ENCODE results near the gene TRAF3IP1.

DNA sequence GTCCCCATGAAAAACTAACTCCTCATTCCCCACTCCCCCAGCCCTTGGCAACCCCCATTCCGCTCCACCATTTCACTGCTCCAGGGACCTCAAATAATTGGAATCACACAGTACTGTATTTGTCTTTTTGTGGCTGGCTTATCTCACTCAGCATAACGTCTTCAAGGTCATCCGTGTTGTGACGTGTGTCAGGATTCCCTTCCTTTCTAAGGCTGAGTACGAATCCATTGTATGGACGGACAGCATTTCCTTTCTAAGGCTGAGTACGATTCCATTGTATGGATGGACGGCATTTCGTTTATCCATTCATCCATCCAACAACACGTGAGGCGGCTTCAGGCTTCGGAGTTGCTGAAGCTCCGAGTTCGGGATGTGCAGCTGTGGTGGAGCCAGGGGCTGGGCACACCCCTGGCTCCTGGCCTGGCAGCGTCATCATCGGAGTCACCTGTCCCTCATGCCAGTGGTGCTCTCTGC, 105.2 kb downstream of the TRAF3IP1 start:
- TF ChIP-seq GATA2 (IDR thresholded peaks at IDR 0.05; ENCODE audit: low read depth, low read length) (no peak), GATA3 (IDR thresholded peaks at IDR 0.05; ENCODE audit: low read depth, low read length) (no peak)
